ENCODE measurements around the gene CCDC51.

DNA sequence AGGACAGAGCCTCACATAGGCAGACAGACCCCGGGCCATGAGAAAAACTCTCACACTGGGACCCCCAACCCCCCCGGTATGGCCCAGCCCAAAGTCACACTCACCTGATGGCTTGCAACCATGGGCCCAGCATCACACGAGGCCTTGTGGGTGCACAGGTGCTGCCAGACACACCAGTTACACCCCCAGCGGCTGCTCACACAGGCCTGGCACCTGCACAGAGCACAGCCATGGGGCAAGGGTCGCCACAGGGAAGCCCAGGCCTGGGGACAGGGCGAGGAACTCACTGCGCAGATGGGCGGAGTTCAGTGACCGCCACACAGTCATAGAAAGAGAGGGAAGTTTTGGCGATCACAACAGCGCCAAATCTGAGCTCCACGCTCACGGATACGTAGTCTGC lies 19.4 kb downstream of the CCDC51 start:
- TF ChIP-seq, protein P1, sequence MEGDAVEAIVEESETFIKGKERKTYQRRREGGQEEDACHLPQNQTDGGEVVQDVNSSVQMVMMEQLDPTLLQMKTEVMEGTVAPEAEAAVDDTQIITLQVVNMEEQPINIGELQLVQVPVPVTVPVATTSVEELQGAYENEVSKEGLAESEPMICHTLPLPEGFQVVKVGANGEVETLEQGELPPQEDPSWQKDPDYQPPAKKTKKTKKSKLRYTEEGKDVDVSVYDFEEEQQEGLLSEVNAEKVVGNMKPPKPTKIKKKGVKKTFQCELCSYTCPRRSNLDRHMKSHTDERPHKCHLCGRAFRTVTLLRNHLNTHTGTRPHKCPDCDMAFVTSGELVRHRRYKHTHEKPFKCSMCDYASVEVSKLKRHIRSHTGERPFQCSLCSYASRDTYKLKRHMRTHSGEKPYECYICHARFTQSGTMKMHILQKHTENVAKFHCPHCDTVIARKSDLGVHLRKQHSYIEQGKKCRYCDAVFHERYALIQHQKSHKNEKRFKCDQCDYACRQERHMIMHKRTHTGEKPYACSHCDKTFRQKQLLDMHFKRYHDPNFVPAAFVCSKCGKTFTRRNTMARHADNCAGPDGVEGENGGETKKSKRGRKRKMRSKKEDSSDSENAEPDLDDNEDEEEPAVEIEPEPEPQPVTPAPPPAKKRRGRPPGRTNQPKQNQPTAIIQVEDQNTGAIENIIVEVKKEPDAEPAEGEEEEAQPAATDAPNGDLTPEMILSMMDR (IDR thresholded peaks at IDR 0.05 in 8 of 11, conservative IDR thresholded peaks at IDR 0.05 in 3 of 11): no peak
- no peak for TF ChIP-seq POLR2A (IDR thresholded peaks at IDR 0.05)
